Testis (tissue), 3 donors: Measurements from ENCODE around the gene TCF7L2. TPM values are rescaled to one million over a fixed set of nuclear protein-coding genes. Genes with fewer than 3 reads are reported as not detected.

Source experiments
- DNase-seq: peaks from one replicate; pipeline ENCODE4 v3.0.0-alpha.2; 2019
- H3K27ac ChIP-seq, 2 donors: fragments of 200-600 bp; sonication (generic); one replicate each; pipeline ENCODE4 v1.5.1; 2019
- H3K27me3 ChIP-seq: fragments of 200-600 bp; sonication (generic); one replicate; pipeline ENCODE4 v1.5.1; 2019
- H3K36me3 ChIP-seq: fragments of 200-600 bp; sonication (generic); one replicate; pipeline ENCODE4 v1.5.1; 2017; ENCODE audit warnings: low read depth; ENCODE audit errors: missing control alignments
- H3K4me1 ChIP-seq: fragments of 200-600 bp; sonication (generic); one replicate; pipeline ENCODE4 v1.5.1; 2019
- H3K4me3 ChIP-seq, 2 donors: fragments of 200-600 bp; sonication (generic); one replicate each; pipeline ENCODE4 v1.5.1; 2017 to 2019
- H3K9me3 ChIP-seq: fragments of 200-600 bp; sonication (generic); one replicate; pipeline ENCODE4 v1.5.1; 2017
- CTCF ChIP-seq, 3 experiments: fragments of 450-650 bp in 2 of 3; fragments of 200-600 bp in 1 of 3; sonication (generic) in 1 of 3; IDR thresholded peaks; one replicate each; pipeline ENCODE4 v1.5.1; 2016 to 2019; ENCODE audit warnings: antibody characterized with exemption in 3 of 3, mild to moderate bottlenecking in 2 of 3, moderate library complexity in 1 of 3
- POLR2A ChIP-seq: fragments of 450-650 bp; IDR thresholded peaks from one replicate; pipeline ENCODE4 v1.6.1; 2017; ENCODE audit warnings: antibody characterized with exemption, mild to moderate bottlenecking, moderate library complexity
- WGBS, 2 donors: methylation state at CpG; one replicate each; pipeline ENCODE4 v1.1.5; 2018; 5-methylcytosine and 5-hydroxymethylcytosine counted together
- intact Hi-C: fragments of 100-400 bp; cut with DNase I; formaldehyde crosslinking; loops from one replicate; pipeline ENCODE4 v1.15.1; 2023; ENCODE audit warnings: low total_unique reads
- polyA plus RNA-seq: library from polyadenylated mRNA; stranded (reverse); fragments of 350-450 nt; fragmentation: Illumina TruSeq; extraction: RNeasy Lipid Tissue Mini Kit (QIAGEN cat#74804); gene quantifications from one replicate; pipeline ENCODE4 v1.2.3, GENCODE V29; 2014; ENCODE audit warnings: low read depth, low replicate concordance; ENCODE audit not compliant: insufficient read depth
- total RNA-seq, 2 donors: library from RNA; depleted of rRNA; stranded (reverse); fragments of >200 nt; gene quantifications; one replicate each; pipeline ENCODE4 v1.2.3, GENCODE V29; 2016

The TCF7L2 gene
- total and polyA plus RNA-seq, 3 donors from 2014 or later: 18.5 to 25.4 (median 23.3) TPM

- no peaks in the 10 kb centered on the region for H3K4me1 ChIP-seq
Observed at GRCh38 chr10:112979927-112980326, 29.9 kb downstream of the TCF7L2 start.

GRCh38 chr10:112980937-112981336 lies 30.9 kb downstream of the TCF7L2 start:
- no peak overlapping the region for H3K27ac ChIP-seq
- intact Hi-C loops: no loop called here
- no peak for DNase-seq
- no peaks in the 10 kb centered on the region for H3K4me1 ChIP-seq
- 83 to 85% methylated on average over 2 of the region's 2 CpGs for WGBS, 2 donors
- TF ChIP-seq CTCF (IDR thresholded peaks at IDR 0.05) (no peak), POLR2A (no peak)
- H3K36me3 ChIP-seq: no peaks in the 10 kb centered on the region
- H3K4me3 ChIP-seq: no peak overlapping the region
- no peaks in the 10 kb centered on the region for H3K27me3 ChIP-seq
- no peaks in the 10 kb centered on the region for H3K9me3 ChIP-seq

More at GRCh38 chr10:112979927-112980326, 29.9 kb downstream of the TCF7L2 start:
- H3K27me3 ChIP-seq: no peaks in the 10 kb centered on the region
- WGBS, 2 donors: 91 to 95% methylated on average over 2 of the region's 2 CpGs
- intact Hi-C loops: no loop called here
- no peaks in the 10 kb centered on the region for H3K9me3 ChIP-seq
- no peaks in the 10 kb centered on the region for H3K36me3 ChIP-seq
- DNase-seq: no peak
- no peak overlapping the region for H3K27ac ChIP-seq
- no peak overlapping the region for H3K4me3 ChIP-seq
- no peak for TF ChIP-seq POLR2A
- TF ChIP-seq CTCF (IDR thresholded peaks at IDR 0.05): no peak

DNA sequence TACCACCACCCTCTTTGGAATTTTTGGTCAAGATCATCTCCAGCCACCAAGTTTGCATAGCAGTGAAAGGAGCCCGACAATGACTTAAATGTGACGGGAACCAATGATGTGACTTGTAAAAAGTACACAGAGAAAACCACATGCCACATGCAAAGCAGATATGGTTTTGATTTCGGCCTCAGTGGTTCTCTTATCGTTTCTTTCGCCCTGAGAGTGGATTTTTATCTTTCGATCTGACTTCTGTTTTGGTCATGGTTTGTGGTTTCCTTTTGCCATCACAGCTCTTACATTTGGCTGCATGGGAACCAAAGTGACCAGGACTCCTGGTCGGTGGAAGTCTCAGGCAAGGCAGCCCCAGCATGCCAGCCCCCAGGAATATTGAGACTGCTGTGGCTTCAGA lies 31.5 kb downstream of the TCF7L2 start:
- TF ChIP-seq POLR2A (no peak), CTCF (IDR thresholded peaks at IDR 0.05) (no peak)
- Histone ChIP-seq H3K27me3 (no peaks in the 10 kb centered on the region), H3K4me3 (no peak overlapping the region), H3K4me1 (peaks cover 3% of the 10 kb centered on the region), H3K27ac (no peak overlapping the region), H3K36me3 (no peaks in the 10 kb centered on the region), H3K9me3 (no peaks in the 10 kb centered on the region)
- intact Hi-C loops: no loop called here
- DNase-seq: no peak
- 79 to 87% methylated on average over 7 of the region's 7 CpGs for WGBS, 2 donors

GRCh38 chr10:112983444-112984056 lies 33.5 kb downstream of the TCF7L2 start:
- TF ChIP-seq POLR2A: no peak
- TF ChIP-seq CTCF (IDR thresholded peaks at IDR 0.05): no peak
- WGBS, 2 donors: 85 to 89% methylated on average over 9 of the region's 9 CpGs
- Histone ChIP-seq H3K27me3 (no peaks in the 10 kb centered on the region), H3K36me3 (no peaks in the 10 kb centered on the region), H3K27ac (no peak overlapping the region), H3K9me3 (no peaks in the 10 kb centered on the region), H3K4me3 (no peak overlapping the region), H3K4me1 (peaks cover 5% of the 10 kb centered on the region)
- intact Hi-C loops: no loop called here
- DNase-seq: no peak

- 75 to 79% methylated on average over 8 of the region's 8 CpGs for WGBS, 2 donors
- intact Hi-C loops: no loop called here
- Histone ChIP-seq H3K4me3 (no peak overlapping the region), H3K27ac (no peak overlapping the region), H3K4me1 (peaks cover 5% of the 10 kb centered on the region), H3K9me3 (no peaks in the 10 kb centered on the region), H3K36me3 (no peaks in the 10 kb centered on the region), H3K27me3 (no peaks in the 10 kb centered on the region)
- no peak for DNase-seq
- TF ChIP-seq POLR2A: no peak
- TF ChIP-seq CTCF (IDR thresholded peaks at IDR 0.05): no peak
Observed at GRCh38 chr10:112984756-112985155, 34.7 kb downstream of the TCF7L2 start.
